ENCODE results near the gene SLC1A3.

SLC1A3 gene

GRCh38 chr5:36654564-36654963 is 48.2 kb downstream of the SLC1A3 start:
- no peak for TF ChIP-seq CTCF (IDR thresholded peaks at IDR 0.05; ENCODE audit: insufficient read depth, missing control alignments)
- no peak for DNase-seq (ENCODE audit: insufficient read length, low spot score)
- no peak for FAIRE-seq

- no peak for FAIRE-seq
- no peak for DNase-seq (ENCODE audit: insufficient read length, low spot score)
- TF ChIP-seq CTCF (IDR thresholded peaks at IDR 0.05; ENCODE audit: insufficient read depth, missing control alignments): no peak
Measured at GRCh38 chr5:36655161-36655560, 48.8 kb downstream of the SLC1A3 start.

GRCh38 chr5:36656556-36656955 is 50.1 kb downstream of the SLC1A3 start:
- DNase-seq (ENCODE audit: insufficient read length, low spot score): no peak
- no peak for FAIRE-seq
- TF ChIP-seq CTCF (IDR thresholded peaks at IDR 0.05; ENCODE audit: insufficient read depth, missing control alignments): no peak

- no peak for FAIRE-seq
- no peak for TF ChIP-seq CTCF (IDR thresholded peaks at IDR 0.05; ENCODE audit: insufficient read depth, missing control alignments)
- DNase-seq (ENCODE audit: insufficient read length, low spot score): no peak
Measured at GRCh38 chr5:36657563-36657995, 51.2 kb downstream of the SLC1A3 start.

GRCh38 chr5:36658038-36658756 is 51.8 kb downstream of the SLC1A3 start:
- FAIRE-seq: no peak
- DNase-seq (ENCODE audit: insufficient read length, low spot score): no peak
- TF ChIP-seq CTCF (IDR thresholded peaks at IDR 0.05; ENCODE audit: insufficient read depth, missing control alignments): no peak

GRCh38 chr5:36659411-36659810 is 53.0 kb downstream of the SLC1A3 start:
- FAIRE-seq (no peak), DNase-seq (ENCODE audit: insufficient read length, low spot score) (no peak)
- no peak for TF ChIP-seq CTCF (IDR thresholded peaks at IDR 0.05; ENCODE audit: insufficient read depth, missing control alignments)

GRCh38 chr5:36660397-36661049 is 54.1 kb downstream of the SLC1A3 start:
- DNase-seq (ENCODE audit: insufficient read length, low spot score) (no peak), FAIRE-seq (no peak)
- TF ChIP-seq CTCF (IDR thresholded peaks at IDR 0.05; ENCODE audit: insufficient read depth, missing control alignments): no peak
